ENCODE results near the gene EIF2S2. TPM values are rescaled to one million over a fixed set of nuclear protein-coding genes. Genes with fewer than 3 reads are reported as not detected.
"Not testable (repeated sequence)": the region's sequence is repeated elsewhere in the genome, so short reads cannot be mapped to it uniquely, and the experiment has no call there.

EIF2S2 gene
- polyA plus RNA-seq (ENCODE audit: low read depth in 6 of 6): 10 to 100 TPM; 17.5 to 24.6 (median 18.4) TPM

GRCh38 chr20:34111702-34112599 lies at the start of gene EIF2S2:
TSS of gene EIF2S2 (minus strand) at chr20:34112243. CDS start at chr20:34112110, 133 bp downstream.
- Mint-ChIP-seq H3K27me3 (no peaks in the 10 kb centered on the region), H3K27ac (peak within 1 kb of the TSS; percentile 95 to 99 (median 98)), H3K4me1 (peaks cover 38 to 47% (median 39%) of the 10 kb centered on the region in 3 donors), H3K36me3 (no peaks in the 10 kb centered on the region), H3K9me3 (no peaks in the 10 kb centered on the region), H3K4me3 (peak within 1 kb of the TSS; percentile 94 to 98 (median 96))
- ATAC-seq (ENCODE audit: low read depth in 2 of 2) (peak; percentile 88 to 90), DNase-seq (peak; percentile 93)

- H3K4me1 Mint-ChIP-seq; H3K36me3 Mint-ChIP-seq; DNase-seq; H3K9me3 Mint-ChIP-seq; H3K27ac Mint-ChIP-seq; ATAC-seq (ENCODE audit: low read depth in 2 of 2); H3K4me3 Mint-ChIP-seq: not testable (repeated sequence)
- H3K27me3 Mint-ChIP-seq: peaks cover 5 to 20% (median 18%) of the 10 kb centered on the region in 3 donors
These were observed 45.7 kb upstream of the EIF2S2 start for GRCh38 chr20:34157697-34158096.

GRCh38 chr20:34155836-34156235 lies 43.8 kb upstream of the EIF2S2 start:
- H3K4me3 Mint-ChIP-seq: no peak overlapping the region
- H3K9me3 Mint-ChIP-seq: peaks cover 0 to 9% (median 0%) of the 10 kb centered on the region in 7 donors
- peak overlapping the region in 2 of 6 donors; percentile 29 to 32 for H3K27ac Mint-ChIP-seq
- no peak for ATAC-seq (ENCODE audit: low read depth in 2 of 2)
- no peak for DNase-seq
- H3K36me3 Mint-ChIP-seq: no peaks in the 10 kb centered on the region
- H3K4me1 Mint-ChIP-seq: no peaks in the 10 kb centered on the region
- peaks cover 5 to 27% (median 22%) of the 10 kb centered on the region in 3 donors for H3K27me3 Mint-ChIP-seq

GRCh38 chr20:34153169-34153568 lies 41.1 kb upstream of the EIF2S2 start:
- not testable (repeated sequence) for H3K9me3 Mint-ChIP-seq

GRCh38 chr20:34152073-34152472 lies 40.0 kb upstream of the EIF2S2 start:
- H3K36me3 Mint-ChIP-seq; H3K4me3 Mint-ChIP-seq; H3K4me1 Mint-ChIP-seq; ATAC-seq (ENCODE audit: low read depth in 2 of 2); DNase-seq; H3K9me3 Mint-ChIP-seq: not testable (repeated sequence)
- Mint-ChIP-seq H3K27me3 (peaks cover 5 to 27% (median 16%) of the 10 kb centered on the region in 3 donors), H3K27ac (peak overlapping the region in 1 of 6 donors; percentile 72)

More at GRCh38 chr20:34153169-34153568, 41.1 kb upstream of the EIF2S2 start:
- H3K4me3 Mint-ChIP-seq; H3K27ac Mint-ChIP-seq; DNase-seq; ATAC-seq (ENCODE audit: low read depth in 2 of 2); H3K36me3 Mint-ChIP-seq; H3K4me1 Mint-ChIP-seq: not testable (repeated sequence)
- peaks cover 5 to 27% (median 16%) of the 10 kb centered on the region in 3 donors for H3K27me3 Mint-ChIP-seq

- no peak overlapping the region for H3K4me3 Mint-ChIP-seq
- H3K27me3 Mint-ChIP-seq: peaks cover 5 to 27% (median 16%) of the 10 kb centered on the region in 3 donors
- ATAC-seq (ENCODE audit: low read depth in 2 of 2) (no peak), DNase-seq (no peak)
- peaks cover 0 to 9% (median 0%) of the 10 kb centered on the region in 7 donors for H3K9me3 Mint-ChIP-seq
- H3K4me1 Mint-ChIP-seq: no peaks in the 10 kb centered on the region
- no peak overlapping the region for H3K27ac Mint-ChIP-seq
- H3K36me3 Mint-ChIP-seq: no peaks in the 10 kb centered on the region
These were observed 38.4 kb upstream of the EIF2S2 start for GRCh38 chr20:34150306-34151000.

GRCh38 chr20:34145280-34145819 lies 33.3 kb upstream of the EIF2S2 start:
- H3K4me3 Mint-ChIP-seq: no peak overlapping the region
- DNase-seq: no peak

GRCh38 chr20:34143951-34144350 lies 31.9 kb upstream of the EIF2S2 start:
- H3K4me3 Mint-ChIP-seq: no peak overlapping the region
- DNase-seq (no peak), ATAC-seq (ENCODE audit: low read depth in 2 of 2) (no peak)
- H3K27me3 Mint-ChIP-seq: peaks cover 9 to 29% (median 23%) of the 10 kb centered on the region in 3 donors
- no peak overlapping the region for H3K27ac Mint-ChIP-seq
- H3K4me1 Mint-ChIP-seq: no peaks in the 10 kb centered on the region
- no peaks in the 10 kb centered on the region for H3K9me3 Mint-ChIP-seq
- H3K36me3 Mint-ChIP-seq: no peaks in the 10 kb centered on the region

More at GRCh38 chr20:34145280-34145819, 33.3 kb upstream of the EIF2S2 start:
- no peaks in the 10 kb centered on the region for H3K4me1 Mint-ChIP-seq
- no peak for ATAC-seq (ENCODE audit: low read depth in 2 of 2)
- no peaks in the 10 kb centered on the region for H3K9me3 Mint-ChIP-seq
- no peaks in the 10 kb centered on the region for H3K36me3 Mint-ChIP-seq
- no peak overlapping the region for H3K27ac Mint-ChIP-seq
- peaks cover 4 to 19% (median 16%) of the 10 kb centered on the region in 3 donors for H3K27me3 Mint-ChIP-seq

- Mint-ChIP-seq H3K36me3 (no peaks in the 10 kb centered on the region), H3K4me3 (no peak overlapping the region), H3K27me3 (peaks cover 9 to 29% (median 25%) of the 10 kb centered on the region in 3 donors), H3K9me3 (no peaks in the 10 kb centered on the region), H3K4me1 (no peaks in the 10 kb centered on the region), H3K27ac (no peak overlapping the region)
- ATAC-seq (ENCODE audit: low read depth in 2 of 2) (no peak), DNase-seq (no peak)
These were observed 30.1 kb upstream of the EIF2S2 start for GRCh38 chr20:34142121-34142520.

GRCh38 chr20:34141293-34141692 lies 29.2 kb upstream of the EIF2S2 start:
- DNase-seq: no peak
- Mint-ChIP-seq H3K36me3 (no peaks in the 10 kb centered on the region), H3K27ac (no peak overlapping the region), H3K4me1 (no peaks in the 10 kb centered on the region), H3K9me3 (no peaks in the 10 kb centered on the region), H3K27me3 (peaks cover 9 to 29% (median 25%) of the 10 kb centered on the region in 3 donors), H3K4me3 (no peak overlapping the region)
- ATAC-seq (ENCODE audit: low read depth in 2 of 2): no peak

GRCh38 chr20:34135525-34136275 lies 23.7 kb upstream of the EIF2S2 start:
- H3K36me3 Mint-ChIP-seq; H3K4me1 Mint-ChIP-seq; H3K4me3 Mint-ChIP-seq; DNase-seq; H3K9me3 Mint-ChIP-seq; H3K27ac Mint-ChIP-seq; ATAC-seq (ENCODE audit: low read depth in 2 of 2): not testable (repeated sequence)
- H3K27me3 Mint-ChIP-seq: peaks cover 9 to 11% (median 10%) of the 10 kb centered on the region in 3 donors

GRCh38 chr20:34133365-34133860 lies 21.4 kb upstream of the EIF2S2 start:
- not testable (repeated sequence) for DNase-seq; H3K27me3 Mint-ChIP-seq; ATAC-seq (ENCODE audit: low read depth in 2 of 2); H3K9me3 Mint-ChIP-seq; H3K27ac Mint-ChIP-seq; H3K4me3 Mint-ChIP-seq; H3K36me3 Mint-ChIP-seq; H3K4me1 Mint-ChIP-seq

- H3K9me3 Mint-ChIP-seq; H3K36me3 Mint-ChIP-seq; H3K27ac Mint-ChIP-seq; H3K27me3 Mint-ChIP-seq; H3K4me3 Mint-ChIP-seq; H3K4me1 Mint-ChIP-seq; ATAC-seq (ENCODE audit: low read depth in 2 of 2); DNase-seq: not testable (repeated sequence)
These were observed 20.9 kb upstream of the EIF2S2 start for GRCh38 chr20:34132943-34133342.
